HG03558 (cell line): Measurements from ENCODE around the gene TMEM175.

ENCODE experiments used
- ATAC-seq: cut with Tn5 transposase; IDR thresholded peaks from one replicate; pipeline ENCODE4 v1.9.1; 2021; ENCODE audit warnings: moderate number of reproducible peaks; ENCODE audit not compliant: unreplicated experiment; ENCODE audit errors: extremely low read depth

The TMEM175 gene

GRCh38 chr4:898123-898522, 34.1 kb upstream of the TMEM175 start:
- no peak for ATAC-seq

GRCh38 chr4:898869-899555, 33.2 kb upstream of the TMEM175 start:
- no peak for ATAC-seq

DNA sequence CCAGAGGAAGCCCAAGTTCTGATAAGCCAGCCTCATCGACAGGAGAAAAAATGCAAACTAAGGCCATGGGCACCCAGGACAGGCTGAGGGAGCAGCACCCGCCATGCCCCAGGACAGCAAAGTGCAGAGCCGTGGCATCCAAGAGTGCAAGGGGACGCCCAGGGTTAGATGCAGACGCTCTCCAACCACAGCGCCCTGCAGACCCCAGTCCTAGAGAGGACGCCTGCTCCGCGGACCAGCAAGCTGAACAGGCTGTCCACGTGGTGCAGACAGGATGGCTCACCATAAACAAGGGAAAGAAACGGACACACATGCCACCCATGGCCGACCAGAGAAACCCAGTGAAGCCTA, 32.7 kb upstream of the TMEM175 start:
- ATAC-seq: no peak

DNA sequence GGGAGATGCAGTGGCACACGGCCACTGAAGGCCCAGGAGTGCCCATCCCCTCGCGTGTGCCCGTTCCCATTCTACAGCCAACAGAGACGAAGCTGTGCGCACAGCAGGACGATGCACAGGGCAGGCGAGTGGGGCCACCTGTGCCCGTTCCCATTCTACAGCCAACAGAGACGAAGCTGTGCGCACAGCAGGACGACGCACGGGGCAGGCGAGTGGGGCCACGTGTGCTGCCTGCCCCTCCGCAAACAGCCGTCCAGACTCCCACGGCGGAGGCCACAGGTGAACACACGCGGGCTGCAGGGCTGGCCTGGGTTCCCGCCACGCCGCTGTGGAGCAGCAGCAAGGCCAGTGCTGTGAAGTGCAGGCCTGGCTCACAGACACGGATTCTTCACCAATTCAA, 32.2 kb upstream of the TMEM175 start:
- no peak for ATAC-seq

- no peak for ATAC-seq
Measured at GRCh38 chr4:900721-901120, 31.5 kb upstream of the TMEM175 start.

- ATAC-seq: no peak
Measured at GRCh38 chr4:901192-901910, 30.9 kb upstream of the TMEM175 start.

- ATAC-seq: no peak
Measured at GRCh38 chr4:903066-904046, 28.9 kb upstream of the TMEM175 start.

- ATAC-seq: no peak
Measured at GRCh38 chr4:905485-906338, 26.5 kb upstream of the TMEM175 start.

DNA sequence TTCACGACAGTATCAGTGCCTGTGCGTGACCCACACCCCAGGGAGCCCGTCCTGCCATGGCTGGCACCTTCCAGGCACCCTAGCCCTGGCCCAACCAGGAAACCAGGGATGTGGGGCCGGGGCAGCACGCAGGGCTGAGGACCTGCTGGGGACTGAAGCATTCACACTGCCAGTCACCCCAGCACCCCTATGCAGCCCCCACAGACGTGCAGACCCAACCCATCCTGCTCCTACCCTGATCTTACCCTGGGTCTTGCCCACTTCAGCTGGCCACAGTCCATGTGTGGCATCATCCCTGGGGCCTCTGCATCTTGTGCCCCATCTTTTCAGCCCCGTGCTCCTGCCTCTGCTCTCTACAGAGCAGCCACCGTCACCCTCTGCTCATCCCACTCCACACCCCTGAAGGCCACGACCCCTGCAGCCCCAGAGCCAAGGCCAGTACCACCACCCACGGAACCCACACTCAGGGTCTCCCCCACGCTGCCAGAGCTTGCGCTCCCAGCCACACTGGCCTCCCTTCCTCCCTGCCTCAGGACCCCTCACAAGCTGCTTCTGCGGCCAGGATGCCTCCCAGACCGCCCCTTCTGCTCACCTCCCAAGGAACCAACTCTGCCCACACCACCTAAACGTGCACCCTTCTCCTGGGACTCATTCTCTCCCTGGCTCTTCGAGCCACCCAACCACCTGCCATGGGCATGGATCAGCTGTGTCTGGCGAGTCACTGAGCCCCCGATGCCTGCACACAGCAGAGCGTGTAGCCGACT, 25.7 kb upstream of the TMEM175 start:
- no peak for ATAC-seq

- no peak for ATAC-seq
Measured at GRCh38 chr4:907103-907400, 25.2 kb upstream of the TMEM175 start.

GRCh38 chr4:907691-908425, 24.4 kb upstream of the TMEM175 start:
- no peak for ATAC-seq

- no peak for ATAC-seq
Measured at GRCh38 chr4:909131-909571, 23.1 kb upstream of the TMEM175 start.

DNA sequence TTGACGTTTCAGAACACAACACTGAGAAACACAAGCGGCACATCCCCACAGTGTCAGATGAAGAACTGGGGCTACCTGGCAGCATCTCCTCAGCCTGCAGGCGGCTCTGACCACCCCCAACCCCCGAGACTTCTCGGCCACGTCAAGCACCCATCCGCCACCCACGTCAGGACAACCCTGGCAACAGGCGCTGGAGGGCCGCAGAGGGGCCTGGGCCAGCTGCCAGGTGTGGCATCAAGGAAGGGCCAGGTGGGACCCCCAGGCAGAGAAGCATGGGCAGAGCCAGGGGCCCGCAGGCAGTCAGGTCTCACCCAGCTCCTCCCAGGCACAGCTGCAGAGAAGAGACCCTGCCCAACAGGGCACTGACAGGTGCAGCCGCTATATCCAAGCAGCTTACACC, 22.4 kb upstream of the TMEM175 start:
- ATAC-seq: no peak

GRCh38 chr4:910366-911091, 21.7 kb upstream of the TMEM175 start:
- no peak for ATAC-seq

DNA sequence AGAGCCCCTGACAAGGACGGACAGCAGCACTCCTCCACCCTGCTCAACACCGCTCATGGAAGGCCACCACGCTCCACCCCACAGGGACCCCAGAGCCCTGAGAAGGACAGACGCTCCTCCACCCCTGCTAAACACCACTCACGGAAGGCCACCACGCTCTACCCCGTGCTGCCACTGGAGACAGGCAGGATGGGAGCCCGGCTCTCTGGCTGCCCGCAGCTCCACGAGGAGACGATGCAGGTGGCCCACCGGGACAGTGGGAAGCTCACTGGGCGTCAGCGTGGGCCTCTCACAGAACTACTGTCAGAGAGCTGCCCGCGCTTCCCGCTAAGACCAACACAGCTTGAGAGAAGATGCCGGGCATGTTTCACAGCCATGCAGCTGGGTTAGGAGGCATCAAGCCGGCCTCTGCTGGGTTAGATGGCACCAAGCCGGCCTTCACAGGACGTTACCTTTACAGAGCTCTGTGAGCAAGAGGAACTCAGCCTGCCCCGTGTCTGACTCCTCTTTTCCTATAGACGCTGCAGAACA, 21.0 kb upstream of the TMEM175 start:
- no peak for ATAC-seq

- no peak for ATAC-seq
Measured at GRCh38 chr4:911871-912490, 20.3 kb upstream of the TMEM175 start.

DNA sequence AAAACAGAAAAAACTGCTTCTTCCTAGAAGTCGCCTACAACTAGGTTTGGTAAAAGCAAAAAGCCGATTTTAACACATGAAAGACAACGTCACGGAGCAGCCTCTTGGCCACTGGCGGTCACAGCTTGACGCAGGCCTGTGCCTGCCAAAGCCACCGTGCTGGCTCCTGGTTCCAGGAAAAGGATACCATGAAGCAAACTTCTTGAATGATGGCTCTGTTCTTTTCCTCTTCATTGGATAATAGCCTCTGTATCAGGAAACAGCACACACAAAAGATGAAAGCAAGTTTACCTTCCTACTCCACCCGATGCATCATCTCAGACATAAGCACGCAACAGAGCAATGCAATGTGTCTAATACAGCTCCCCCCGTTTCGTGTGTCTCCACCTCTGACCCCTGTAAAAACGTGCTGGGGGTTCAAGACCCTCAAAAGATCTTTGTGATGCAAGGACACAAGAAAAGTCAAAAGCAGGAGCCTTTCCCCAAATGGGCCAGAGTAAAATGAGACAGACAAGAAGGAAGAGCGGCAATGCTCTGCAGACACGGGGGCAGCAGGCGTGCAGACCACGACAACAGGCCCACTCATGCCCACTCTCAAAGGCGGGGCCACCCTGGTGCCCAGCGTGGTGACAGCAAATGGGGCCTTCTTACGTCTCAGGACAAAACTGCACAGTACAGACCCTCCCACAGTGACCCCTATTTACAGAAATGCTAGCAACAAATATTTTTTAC, 19.5 kb upstream of the TMEM175 start:
- no peak for ATAC-seq
